HCT116 (cell line): ENCODE results near the gene FNDC3B. TPM values are rescaled to one million over a fixed set of nuclear protein-coding genes. Genes with fewer than 3 reads are reported as not detected.

Experiments
- ATAC-seq: fragments of 200-7000 bp; cut with Tn5 transposase; 2 replicates; pipeline ENCODE4 v1.9.1; 2020; ENCODE audit warnings: mild to moderate bottlenecking, moderate library complexity
- BruUV-seq: library from RNA; stranded (reverse); fragments of 400-500 nt; replicated peaks from 2 replicates; lab custom pipeline; 2021; lab: Mats Ljungman, UMichigan
- CTCF ChIA-PET: fragments of 300-600 bp; sonication (Branson Sonifier 250); formaldehyde crosslinking; loops from one replicate; lab custom pipeline; 2021; ENCODE audit warnings: antibody characterized with exemption; lab: Charles Lee
- POLR2A ChIA-PET: fragments of 300-600, 350-600 bp; sonication (Branson Sonifier 250); formaldehyde crosslinking; loops from one replicate; lab custom pipeline; 2021; ENCODE audit warnings: antibody characterized with exemption; lab: Charles Lee
- RAD21 ChIA-PET, 2 experiments: fragments of 300-600 bp; sonication (Branson Sonifier 250); formaldehyde crosslinking; loops; one replicate each; lab custom pipeline; 2023; ENCODE audit warnings: low total read pairs in 2 of 2; ENCODE audit not compliant: uncharacterized antibody in 2 of 2, unreplicated experiment in 2 of 2, low non-redundant PET in 1 of 2; lab: Charles Lee
- DNase-seq: peaks from one replicate; pipeline ENCODE4 v3.0.0-alpha.2; 2010; ENCODE audit warnings: low read depth, low spot score
- H2AFZ ChIP-seq: fragments of 200-600 bp; shearing (Covaris generic), sonication (generic); 2 replicates; pipeline ENCODE4 v1.6.1; 2017; ENCODE audit warnings: low read depth, mixed run types, mixed read lengths, antibody characterized with exemption, low read length; ENCODE audit not compliant: poor library complexity, severe bottlenecking
- H3K27ac ChIP-seq: 2 replicates; pipeline ENCODE4 v1.5.1; 2012; ENCODE audit warnings: low read depth, low read length
- H3K27me3 ChIP-seq: fragments of 200-600 bp; sonication (generic); 2 replicates; pipeline ENCODE4 v1.6.1; 2016; ENCODE audit warnings: mixed run types, low read length, mixed read lengths; ENCODE audit not compliant: insufficient read depth
- H3K36me3 ChIP-seq, 2 experiments: fragments of 200-500 bp in 1 of 2; fragments of 200-600 bp in 1 of 2; sonication (Bioruptor generic) in 1 of 2; sonication (generic) in 1 of 2; 2 replicates each; pipeline versions ENCODE4 v1.5.1 to v1.6.1; 2014 to 2016; ENCODE audit warnings: low read length in 2 of 2, inconsistent platforms in 1 of 2, mixed read lengths in 1 of 2, mixed run types in 1 of 2; ENCODE audit not compliant: insufficient read depth in 2 of 2, control insufficient read depth in 1 of 2
- H3K4me1 ChIP-seq, 2 experiments: fragments of 200-600 bp in 1 of 2; sonication (generic) in 1 of 2; 2 replicates each; pipeline versions ENCODE4 v1.5.1 to v1.6.1; 2012 to 2017; ENCODE audit warnings: low read length in 2 of 2, inconsistent platforms in 1 of 2, mild to moderate bottlenecking in 1 of 2, mixed read lengths in 1 of 2, mixed run types in 1 of 2, moderate library complexity in 1 of 2; ENCODE audit not compliant: insufficient read depth in 2 of 2, control insufficient read depth in 1 of 2
- H3K4me2 ChIP-seq: fragments of 200-600 bp; sonication (generic); 2 replicates; pipeline ENCODE4 v1.6.1; 2017; ENCODE audit warnings: mixed run types, low read length, mixed read lengths
- H3K4me3 ChIP-seq, 2 experiments: fragments of 200-600 bp in 1 of 2; sonication (generic) in 1 of 2; replicated peaks in 1 of 2; 2 replicates each; pipeline ENCODE4 v1.5.1; 2011 to 2016; ENCODE audit warnings: low read length in 2 of 2, control low read depth in 1 of 2, low read depth in 1 of 2, mild to moderate bottlenecking in 1 of 2, mixed read lengths in 1 of 2, mixed run types in 1 of 2
- H3K79me2 ChIP-seq: fragments of 200-600 bp; sonication (generic); 2 replicates; pipeline ENCODE4 v1.6.1; 2017; ENCODE audit warnings: mild to moderate bottlenecking, mixed run types, low read length, moderate library complexity, mixed read lengths; ENCODE audit not compliant: insufficient read depth
- H3K9ac ChIP-seq: fragments of 200-600 bp; sonication (generic); 2 replicates; pipeline ENCODE4 v1.6.1; 2016; ENCODE audit warnings: low read length, mixed read lengths
- H3K9me2 ChIP-seq: fragments of 200-600 bp; sonication (generic), shearing (Covaris generic); 2 replicates; pipeline ENCODE4 v1.6.1; 2017; ENCODE audit warnings: mixed run types, mild to moderate bottlenecking, moderate library complexity; ENCODE audit not compliant: insufficient read depth
- H3K9me3 ChIP-seq, 2 experiments: fragments of 200-500 bp in 1 of 2; fragments of 200-600 bp in 1 of 2; sonication (Bioruptor generic) in 1 of 2; sonication (generic) in 1 of 2; 2 replicates each; pipeline ENCODE4 v1.6.1; 2014 to 2017; ENCODE audit warnings: low read length in 2 of 2, mixed read lengths in 2 of 2, inconsistent platforms in 1 of 2, low read depth in 1 of 2, mild to moderate bottlenecking in 1 of 2, mixed run types in 1 of 2, moderate library complexity in 1 of 2; ENCODE audit not compliant: control insufficient read depth in 1 of 2, insufficient read depth in 1 of 2
- H4K20me1 ChIP-seq: fragments of 200-600 bp; sonication (generic), shearing (Covaris generic); 2 replicates; pipeline ENCODE4 v1.6.1; 2017; ENCODE audit warnings: mixed run types, mild to moderate bottlenecking, moderate library complexity; ENCODE audit not compliant: insufficient read depth
- ATF3 ChIP-seq: IDR thresholded peaks from 2 replicates; pipeline ENCODE4 v1.6.1; 2012
- CBX3 ChIP-seq: IDR thresholded peaks from 2 replicates; pipeline ENCODE4 v1.6.1; 2012; ENCODE audit warnings: low read depth
- CEBPB ChIP-seq: IDR thresholded peaks from 2 replicates; pipeline ENCODE4 v1.6.1; 2012; ENCODE audit warnings: low read depth
- CTCF ChIP-seq, 3 experiments: fragments of 200-600 bp in 1 of 3; sonication (generic) in 1 of 3; IDR thresholded peaks in 2 of 3; conservative IDR thresholded peaks in 1 of 3; 2 replicates each; pipeline ENCODE4 v1.5.1; 2012 to 2017; ENCODE audit warnings: low read depth in 2 of 3, low read length in 2 of 3, antibody characterized with exemption in 1 of 3, borderline replicate concordance in 1 of 3, control low read depth in 1 of 3, mild to moderate bottlenecking in 1 of 3, mixed read lengths in 1 of 3, mixed run types in 1 of 3, moderate library complexity in 1 of 3; ENCODE audit not compliant: insufficient read depth in 1 of 3
- EGR1 ChIP-seq: IDR thresholded peaks from 2 replicates; pipeline ENCODE4 v1.6.1; 2012; ENCODE audit warnings: low read depth
- ELF1 ChIP-seq: IDR thresholded peaks from 2 replicates; pipeline ENCODE4 v1.6.1; 2012; ENCODE audit warnings: low read depth, borderline replicate concordance
- EZH2 ChIP-seq: fragments of 200-600 bp; sonication (generic); IDR thresholded peaks from 2 replicates; pipeline ENCODE4 v1.6.1; 2017; ENCODE audit warnings: antibody characterized with exemption, mixed run types
- EZH2phosphoT487 ChIP-seq: fragments of 200-600 bp; IDR thresholded peaks from 2 replicates; pipeline ENCODE4 v1.6.1; 2018; ENCODE audit warnings: antibody characterized with exemption, borderline replicate concordance
- FOSL1 ChIP-seq: IDR thresholded peaks from 2 replicates; pipeline ENCODE4 v1.6.1; 2012; ENCODE audit warnings: low read depth
- MAX ChIP-seq: IDR thresholded peaks from 2 replicates; pipeline ENCODE4 v1.6.1; 2012
- POLR2A ChIP-seq: IDR thresholded peaks from 2 replicates; pipeline ENCODE4 v1.7.0; 2011; ENCODE audit warnings: borderline replicate concordance; ENCODE audit not compliant: insufficient read depth, insufficient read length; ENCODE audit errors: extremely low read depth
- SIN3A ChIP-seq: IDR thresholded peaks from 2 replicates; pipeline ENCODE4 v1.6.1; 2012; ENCODE audit warnings: low read depth
- SP1 ChIP-seq: IDR thresholded peaks from 2 replicates; pipeline ENCODE4 v1.6.1; 2012; ENCODE audit warnings: low read depth
- YY1 ChIP-seq: IDR thresholded peaks from 2 replicates; pipeline ENCODE4 v1.6.1; 2011; ENCODE audit warnings: low read length, low read depth, moderate library complexity, mild to moderate bottlenecking; ENCODE audit not compliant: insufficient replicate concordance; ENCODE audit errors: extremely low read depth
- ZBTB33 ChIP-seq: IDR thresholded peaks from 2 replicates; pipeline ENCODE4 v1.6.1; 2011; ENCODE audit warnings: mild to moderate bottlenecking, low read length, moderate library complexity; ENCODE audit not compliant: insufficient replicate concordance; ENCODE audit errors: extremely low read depth
- ZFX ChIP-seq: fragments of 450-650 bp; IDR thresholded peaks from 2 replicates; pipeline ENCODE4 v1.6.1; 2017
- ZNF274 ChIP-seq: fragments of 200-500 bp; sonication (Bioruptor generic); IDR thresholded peaks from 2 replicates; pipeline ENCODE4 v1.6.1; 2014; ENCODE audit warnings: mild to moderate bottlenecking, low read depth, low read length, inconsistent platforms
- intact Hi-C: fragments of 100-400 bp; cut with micrococcal nuclease; formaldehyde crosslinking; loops from 2 replicates; pipeline ENCODE4 v1.10.0; 2022
- total RNA-seq: library from RNA; stranded (reverse); gene quantifications from one replicate; pipeline ENCODE4 v1.2.1, GENCODE V29; 2021; ENCODE audit not compliant: unreplicated experiment

FNDC3B gene
- total RNA-seq, 1 experiment from 2014 or later = 45.7 TPM

- TF ChIP-seq ZBTB33 (no peak), YY1 (no peak), SIN3A (no peak), SP1 (no peak), ATF3 (no peak), ELF1 (no peak), FOSL1 (no peak), MAX (no peak), ZNF274 (no peak), CEBPB (no peak)
Measured at GRCh38 chr3:172232579-172233212, 193.3 kb downstream of the FNDC3B start (continued).

GRCh38 chr3:172233474-172234277 lies 194.3 kb downstream of the FNDC3B start:
- ATAC-seq = no peak
- DNase-seq = no peak
- H3K9me2 ChIP-seq = no peaks in the 10 kb centered on the region
- H3K27ac ChIP-seq = no peak overlapping the region
- H3K4me1 ChIP-seq = no peaks in the 10 kb centered on the region
- ChIA-PET CTCF (no interaction called here), POLR2A (no interaction called here), RAD21 (no interaction called here)
- H3K4me3 ChIP-seq = no peak overlapping the region
- H3K27me3 ChIP-seq = no peaks in the 10 kb centered on the region
- no peak overlapping the region for H3K4me2 ChIP-seq
- H3K79me2 ChIP-seq = no peaks in the 10 kb centered on the region
- H4K20me1 ChIP-seq = no peaks in the 10 kb centered on the region
- intact Hi-C loops = no loop called here
- BruUV-seq = no TSS peak
- H2AFZ ChIP-seq = no peak overlapping the region
- no peaks in the 10 kb centered on the region for H3K36me3 ChIP-seq
- H3K9me3 ChIP-seq = no peaks in the 10 kb centered on the region
- H3K9ac ChIP-seq = no peak overlapping the region
- TF ChIP-seq POLR2A = no peak
- TF ChIP-seq CEBPB = no peak
- TF ChIP-seq EZH2 = no peak
- TF ChIP-seq CBX3 = no peak
- no peak for TF ChIP-seq YY1
- TF ChIP-seq ZFX = no peak
- TF ChIP-seq ZBTB33 = no peak
- no peak for TF ChIP-seq EGR1
- TF ChIP-seq MAX = no peak
- no peak for TF ChIP-seq CTCF (IDR thresholded peaks at IDR 0.05 in 2 of 3, conservative IDR thresholded peaks at IDR 0.05 in 1 of 3; ENCODE audit: borderline replicate concordance in 1 of 3, insufficient read depth in 1 of 3, low read depth in 2 of 3, low read length in 2 of 3)
- no peak for TF ChIP-seq SP1
- no peak for TF ChIP-seq ZNF274
- TF ChIP-seq EZH2phosphoT487 = no peak
